Ovary (tissue), 3 donors: ENCODE data around the gene BAIAP3.

Experiments used
- EP300 ChIP-seq: sonication (generic); formaldehyde crosslinking; IDR thresholded peaks from one replicate; pipeline ENCODE4 v1.6.1; 2017; ENCODE audit warnings: antibody characterized with exemption
- TF ChIP-seq, protein P1 (sequence below), 3 donors: fragments of 450-650 bp in 2 of 3; fragments of 200-600 bp in 1 of 3; IDR thresholded peaks; one replicate each; pipeline versions ENCODE4 v1.5.1 to v1.8.0; 2016 to 2022; ENCODE audit warnings: antibody characterized with exemption in 3 of 3, mild to moderate bottlenecking in 1 of 3
- donor health status: DM: no; HTN: no; CAD: no.

- TF ChIP-seq, protein P1, sequence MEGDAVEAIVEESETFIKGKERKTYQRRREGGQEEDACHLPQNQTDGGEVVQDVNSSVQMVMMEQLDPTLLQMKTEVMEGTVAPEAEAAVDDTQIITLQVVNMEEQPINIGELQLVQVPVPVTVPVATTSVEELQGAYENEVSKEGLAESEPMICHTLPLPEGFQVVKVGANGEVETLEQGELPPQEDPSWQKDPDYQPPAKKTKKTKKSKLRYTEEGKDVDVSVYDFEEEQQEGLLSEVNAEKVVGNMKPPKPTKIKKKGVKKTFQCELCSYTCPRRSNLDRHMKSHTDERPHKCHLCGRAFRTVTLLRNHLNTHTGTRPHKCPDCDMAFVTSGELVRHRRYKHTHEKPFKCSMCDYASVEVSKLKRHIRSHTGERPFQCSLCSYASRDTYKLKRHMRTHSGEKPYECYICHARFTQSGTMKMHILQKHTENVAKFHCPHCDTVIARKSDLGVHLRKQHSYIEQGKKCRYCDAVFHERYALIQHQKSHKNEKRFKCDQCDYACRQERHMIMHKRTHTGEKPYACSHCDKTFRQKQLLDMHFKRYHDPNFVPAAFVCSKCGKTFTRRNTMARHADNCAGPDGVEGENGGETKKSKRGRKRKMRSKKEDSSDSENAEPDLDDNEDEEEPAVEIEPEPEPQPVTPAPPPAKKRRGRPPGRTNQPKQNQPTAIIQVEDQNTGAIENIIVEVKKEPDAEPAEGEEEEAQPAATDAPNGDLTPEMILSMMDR (IDR thresholded peaks at IDR 0.05): no peak
- no peak for TF ChIP-seq EP300
Measured at GRCh38 chr16:1326946-1327618, 6.4 kb upstream of the BAIAP3 start.
